Panc1 (cell line): Measurements from ENCODE around the gene GNPTG.

Source experiments
- TCF7L2 ChIP-seq: IDR thresholded peaks from 2 replicates; pipeline ENCODE4 v1.6.1; 2011; ENCODE audit warnings: mild to moderate bottlenecking, low read depth, low read length, inconsistent platforms
- TF ChIP-seq, protein P1 (sequence below), 2 experiments: IDR thresholded peaks; 2 replicates each; pipeline ENCODE4 v1.6.1; 2011 to 2012; ENCODE audit warnings: low read depth in 2 of 2, control low read depth in 1 of 2, low read length in 1 of 2, mild to moderate bottlenecking in 1 of 2, moderate library complexity in 1 of 2; ENCODE audit not compliant: insufficient read depth in 1 of 2
- TF ChIP-seq, protein P2 (sequence below): fragments of 450-650 bp; IDR thresholded peaks from 2 replicates; pipeline ENCODE4 v1.5.1; 2017; ENCODE audit warnings: mild to moderate bottlenecking

DNA sequence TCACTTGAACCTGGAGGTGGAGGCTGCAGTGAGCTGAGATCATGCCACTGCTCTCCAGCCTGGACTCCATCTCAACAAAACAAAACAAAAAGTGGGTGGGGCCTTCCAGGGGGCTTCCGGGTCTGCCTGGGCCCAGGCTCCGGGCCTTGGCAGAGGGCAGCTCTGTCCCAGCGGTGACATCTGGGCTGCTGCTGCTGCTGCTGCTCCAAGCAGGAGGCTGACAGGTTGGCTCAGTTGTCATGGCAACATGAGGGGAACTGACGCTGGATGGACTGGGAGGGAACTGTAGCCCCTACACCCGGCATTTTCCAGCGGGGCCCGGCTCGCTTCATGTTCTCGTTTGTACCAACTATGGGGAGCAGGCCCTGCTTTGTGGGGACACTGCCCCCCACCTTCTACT lies 14.2 kb upstream of the GNPTG start:
- no peak for TF ChIP-seq TCF7L2
- TF ChIP-seq, protein P1, sequence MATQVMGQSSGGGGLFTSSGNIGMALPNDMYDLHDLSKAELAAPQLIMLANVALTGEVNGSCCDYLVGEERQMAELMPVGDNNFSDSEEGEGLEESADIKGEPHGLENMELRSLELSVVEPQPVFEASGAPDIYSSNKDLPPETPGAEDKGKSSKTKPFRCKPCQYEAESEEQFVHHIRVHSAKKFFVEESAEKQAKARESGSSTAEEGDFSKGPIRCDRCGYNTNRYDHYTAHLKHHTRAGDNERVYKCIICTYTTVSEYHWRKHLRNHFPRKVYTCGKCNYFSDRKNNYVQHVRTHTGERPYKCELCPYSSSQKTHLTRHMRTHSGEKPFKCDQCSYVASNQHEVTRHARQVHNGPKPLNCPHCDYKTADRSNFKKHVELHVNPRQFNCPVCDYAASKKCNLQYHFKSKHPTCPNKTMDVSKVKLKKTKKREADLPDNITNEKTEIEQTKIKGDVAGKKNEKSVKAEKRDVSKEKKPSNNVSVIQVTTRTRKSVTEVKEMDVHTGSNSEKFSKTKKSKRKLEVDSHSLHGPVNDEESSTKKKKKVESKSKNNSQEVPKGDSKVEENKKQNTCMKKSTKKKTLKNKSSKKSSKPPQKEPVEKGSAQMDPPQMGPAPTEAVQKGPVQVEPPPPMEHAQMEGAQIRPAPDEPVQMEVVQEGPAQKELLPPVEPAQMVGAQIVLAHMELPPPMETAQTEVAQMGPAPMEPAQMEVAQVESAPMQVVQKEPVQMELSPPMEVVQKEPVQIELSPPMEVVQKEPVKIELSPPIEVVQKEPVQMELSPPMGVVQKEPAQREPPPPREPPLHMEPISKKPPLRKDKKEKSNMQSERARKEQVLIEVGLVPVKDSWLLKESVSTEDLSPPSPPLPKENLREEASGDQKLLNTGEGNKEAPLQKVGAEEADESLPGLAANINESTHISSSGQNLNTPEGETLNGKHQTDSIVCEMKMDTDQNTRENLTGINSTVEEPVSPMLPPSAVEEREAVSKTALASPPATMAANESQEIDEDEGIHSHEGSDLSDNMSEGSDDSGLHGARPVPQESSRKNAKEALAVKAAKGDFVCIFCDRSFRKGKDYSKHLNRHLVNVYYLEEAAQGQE (IDR thresholded peaks at IDR 0.05; ENCODE audit: insufficient read depth in 1 of 2, low read depth in 2 of 2, low read length in 1 of 2) = no peak
- TF ChIP-seq, protein P2, sequence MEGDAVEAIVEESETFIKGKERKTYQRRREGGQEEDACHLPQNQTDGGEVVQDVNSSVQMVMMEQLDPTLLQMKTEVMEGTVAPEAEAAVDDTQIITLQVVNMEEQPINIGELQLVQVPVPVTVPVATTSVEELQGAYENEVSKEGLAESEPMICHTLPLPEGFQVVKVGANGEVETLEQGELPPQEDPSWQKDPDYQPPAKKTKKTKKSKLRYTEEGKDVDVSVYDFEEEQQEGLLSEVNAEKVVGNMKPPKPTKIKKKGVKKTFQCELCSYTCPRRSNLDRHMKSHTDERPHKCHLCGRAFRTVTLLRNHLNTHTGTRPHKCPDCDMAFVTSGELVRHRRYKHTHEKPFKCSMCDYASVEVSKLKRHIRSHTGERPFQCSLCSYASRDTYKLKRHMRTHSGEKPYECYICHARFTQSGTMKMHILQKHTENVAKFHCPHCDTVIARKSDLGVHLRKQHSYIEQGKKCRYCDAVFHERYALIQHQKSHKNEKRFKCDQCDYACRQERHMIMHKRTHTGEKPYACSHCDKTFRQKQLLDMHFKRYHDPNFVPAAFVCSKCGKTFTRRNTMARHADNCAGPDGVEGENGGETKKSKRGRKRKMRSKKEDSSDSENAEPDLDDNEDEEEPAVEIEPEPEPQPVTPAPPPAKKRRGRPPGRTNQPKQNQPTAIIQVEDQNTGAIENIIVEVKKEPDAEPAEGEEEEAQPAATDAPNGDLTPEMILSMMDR = no peak
